ENCODE data around the gene GOLGA8O. TPM values are rescaled to one million over a fixed set of nuclear protein-coding genes. Genes with fewer than 3 reads are reported as not detected.
"Not testable (repeated sequence)": the region's sequence is repeated elsewhere in the genome, so short reads cannot be mapped to it uniquely, and the experiment has no call there.

The GOLGA8O gene
- total RNA-seq (2014; rRNA removed; shearing (Covaris generic)), result 0.10 and 0.15 TPM in 2 replicates

- not testable (repeated sequence) for DNase-seq; H3K36me3 ChIP-seq (replicated peaks; ENCODE audit: control insufficient read depth, insufficient read depth, low read length); H3K4me3 ChIP-seq (ENCODE audit: insufficient read depth, low read depth, low read length); H3K27me3 ChIP-seq (ENCODE audit: control insufficient read depth, insufficient read depth, low read length)
These were observed at the start of gene GOLGA8O for GRCh38 chr15:32455534-32455933. GOLGA8O (minus strand) TSS chr15:32455634; CDS start chr15:32455536, 98 bp downstream.

- not testable (repeated sequence) for DNase-seq; H3K36me3 ChIP-seq (replicated peaks; ENCODE audit: control insufficient read depth, insufficient read depth, low read length); H3K27me3 ChIP-seq (ENCODE audit: control insufficient read depth, insufficient read depth, low read length); H3K4me3 ChIP-seq (ENCODE audit: insufficient read depth, low read depth, low read length)
These were observed 48.8 kb upstream of the GOLGA8O start for GRCh38 chr15:32504152-32504811.

- not testable (repeated sequence) for H3K4me3 ChIP-seq (ENCODE audit: insufficient read depth, low read depth, low read length); H3K27me3 ChIP-seq (ENCODE audit: control insufficient read depth, insufficient read depth, low read length); DNase-seq; H3K36me3 ChIP-seq (replicated peaks; ENCODE audit: control insufficient read depth, insufficient read depth, low read length)
These were observed 47.5 kb upstream of the GOLGA8O start for GRCh38 chr15:32502946-32503345.

- not testable (repeated sequence) for H3K27me3 ChIP-seq (ENCODE audit: control insufficient read depth, insufficient read depth, low read length); DNase-seq; H3K36me3 ChIP-seq (replicated peaks; ENCODE audit: control insufficient read depth, insufficient read depth, low read length); H3K4me3 ChIP-seq (ENCODE audit: insufficient read depth, low read depth, low read length)
These were observed 37.3 kb upstream of the GOLGA8O start for GRCh38 chr15:32492768-32493167.

- H3K27me3 ChIP-seq (ENCODE audit: control insufficient read depth, insufficient read depth, low read length); H3K36me3 ChIP-seq (replicated peaks; ENCODE audit: control insufficient read depth, insufficient read depth, low read length); DNase-seq; H3K4me3 ChIP-seq (ENCODE audit: insufficient read depth, low read depth, low read length): not testable (repeated sequence)
These were observed 31.0 kb upstream of the GOLGA8O start for GRCh38 chr15:32486474-32486873.

- H3K36me3 ChIP-seq (replicated peaks; ENCODE audit: control insufficient read depth, insufficient read depth, low read length); H3K4me3 ChIP-seq (ENCODE audit: insufficient read depth, low read depth, low read length); H3K27me3 ChIP-seq (ENCODE audit: control insufficient read depth, insufficient read depth, low read length); DNase-seq: not testable (repeated sequence)
These were observed 27.9 kb upstream of the GOLGA8O start for GRCh38 chr15:32483377-32483776.

GRCh38 chr15:32481683-32482082, 26.2 kb upstream of the GOLGA8O start:
- DNase-seq; H3K36me3 ChIP-seq (replicated peaks; ENCODE audit: control insufficient read depth, insufficient read depth, low read length); H3K4me3 ChIP-seq (ENCODE audit: insufficient read depth, low read depth, low read length); H3K27me3 ChIP-seq (ENCODE audit: control insufficient read depth, insufficient read depth, low read length): not testable (repeated sequence)

GRCh38 chr15:32468076-32468475, 12.6 kb upstream of the GOLGA8O start:
- not testable (repeated sequence) for H3K36me3 ChIP-seq (replicated peaks; ENCODE audit: control insufficient read depth, insufficient read depth, low read length); DNase-seq; H3K4me3 ChIP-seq (ENCODE audit: insufficient read depth, low read depth, low read length); H3K27me3 ChIP-seq (ENCODE audit: control insufficient read depth, insufficient read depth, low read length)

- not testable (repeated sequence) for H3K4me3 ChIP-seq (ENCODE audit: insufficient read depth, low read depth, low read length); H3K27me3 ChIP-seq (ENCODE audit: control insufficient read depth, insufficient read depth, low read length); DNase-seq; H3K36me3 ChIP-seq (replicated peaks; ENCODE audit: control insufficient read depth, insufficient read depth, low read length)
These were observed 14.9 kb downstream of the GOLGA8O start for GRCh38 chr15:32440445-32440977.

GRCh38 chr15:32434102-32434963, 21.1 kb downstream of the GOLGA8O start:
- not testable (repeated sequence) for H3K27me3 ChIP-seq (ENCODE audit: control insufficient read depth, insufficient read depth, low read length); DNase-seq; H3K36me3 ChIP-seq (replicated peaks; ENCODE audit: control insufficient read depth, insufficient read depth, low read length); H3K4me3 ChIP-seq (ENCODE audit: insufficient read depth, low read depth, low read length)

- not testable (repeated sequence) for DNase-seq; H3K4me3 ChIP-seq (ENCODE audit: insufficient read depth, low read depth, low read length); H3K36me3 ChIP-seq (replicated peaks; ENCODE audit: control insufficient read depth, insufficient read depth, low read length); H3K27me3 ChIP-seq (ENCODE audit: control insufficient read depth, insufficient read depth, low read length)
These were observed 27.8 kb downstream of the GOLGA8O start for GRCh38 chr15:32427635-32428034.

GRCh38 chr15:32426511-32426910, 28.9 kb downstream of the GOLGA8O start:
- not testable (repeated sequence) for H3K27me3 ChIP-seq (ENCODE audit: control insufficient read depth, insufficient read depth, low read length); H3K36me3 ChIP-seq (replicated peaks; ENCODE audit: control insufficient read depth, insufficient read depth, low read length); H3K4me3 ChIP-seq (ENCODE audit: insufficient read depth, low read depth, low read length); DNase-seq

- not testable (repeated sequence) for H3K4me3 ChIP-seq (ENCODE audit: insufficient read depth, low read depth, low read length); H3K36me3 ChIP-seq (replicated peaks; ENCODE audit: control insufficient read depth, insufficient read depth, low read length); H3K27me3 ChIP-seq (ENCODE audit: control insufficient read depth, insufficient read depth, low read length); DNase-seq
These were observed 47.5 kb downstream of the GOLGA8O start for GRCh38 chr15:32407903-32408302.

- H3K4me3 ChIP-seq (ENCODE audit: insufficient read depth, low read depth, low read length); H3K36me3 ChIP-seq (replicated peaks; ENCODE audit: control insufficient read depth, insufficient read depth, low read length); DNase-seq; H3K27me3 ChIP-seq (ENCODE audit: control insufficient read depth, insufficient read depth, low read length): not testable (repeated sequence)
These were observed 52.2 kb downstream of the GOLGA8O start, which contains the start of gene GOLGA8K for GRCh38 chr15:32403192-32403591. GOLGA8K (minus strand) TSS chr15:32403292; CDS start chr15:32403194, 98 bp downstream.

- not testable (repeated sequence) for DNase-seq; H3K27me3 ChIP-seq (ENCODE audit: control insufficient read depth, insufficient read depth, low read length); H3K4me3 ChIP-seq (ENCODE audit: insufficient read depth, low read depth, low read length); H3K36me3 ChIP-seq (replicated peaks; ENCODE audit: control insufficient read depth, insufficient read depth, low read length)
These were observed 58.9 kb downstream of the GOLGA8O start for GRCh38 chr15:32396522-32396921.

Data from H7 (cell line).